Lower leg skin (tissue), 4 donors: ENCODE results near the gene SNX9. TPM values are rescaled to one million over a fixed set of nuclear protein-coding genes. Genes with fewer than 3 reads are reported as not detected.

ENCODE experiments used
- DNase-seq, 2 donors: peaks; one replicate each; pipeline ENCODE4 v3.0.0-alpha.2; 2019; ENCODE audit warnings: low spot score in 2 of 2
- H3K4me3 ChIP-seq: fragments of 200-600 bp; sonication (generic); 2 replicates; pipeline ENCODE4 v1.5.1; 2017; ENCODE audit warnings: mild to moderate bottlenecking, low read depth; ENCODE audit not compliant: poor library complexity, severe bottlenecking
- POLR2A ChIP-seq, 2 donors: fragments of 450-650 bp; IDR thresholded peaks; one replicate each; pipeline ENCODE4 v1.6.1; 2016 to 2017; ENCODE audit warnings: antibody characterized with exemption in 2 of 2, mild to moderate bottlenecking in 1 of 2, moderate library complexity in 1 of 2
- WGBS, 2 donors: methylation state at CpG; one replicate each; pipeline ENCODE4 v1.1.5; 2018; 5-methylcytosine and 5-hydroxymethylcytosine counted together
- intact Hi-C: fragments of 100-400 bp; cut with DNase I; formaldehyde crosslinking; loops from one replicate; pipeline ENCODE4 v1.15.0; 2023; ENCODE audit warnings: low total_unique reads
- total RNA-seq, 4 donors: library from RNA; depleted of rRNA; stranded (reverse); fragments of >200 nt; gene quantifications; one replicate each; pipeline ENCODE4 v1.1.0, GENCODE V29; 2016
- TF ChIP-seq, protein P1 (sequence below), 3 donors: fragments of 450-650 bp; IDR thresholded peaks; one replicate each; pipeline ENCODE4 v1.5.1; 2016; ENCODE audit warnings: antibody characterized with exemption in 3 of 3, mild to moderate bottlenecking in 3 of 3, moderate library complexity in 2 of 3

The SNX9 gene
- total RNA-seq, 4 donors from 2014 or later: 37.4 to 59.5 (median 46.7) TPM

DNA sequence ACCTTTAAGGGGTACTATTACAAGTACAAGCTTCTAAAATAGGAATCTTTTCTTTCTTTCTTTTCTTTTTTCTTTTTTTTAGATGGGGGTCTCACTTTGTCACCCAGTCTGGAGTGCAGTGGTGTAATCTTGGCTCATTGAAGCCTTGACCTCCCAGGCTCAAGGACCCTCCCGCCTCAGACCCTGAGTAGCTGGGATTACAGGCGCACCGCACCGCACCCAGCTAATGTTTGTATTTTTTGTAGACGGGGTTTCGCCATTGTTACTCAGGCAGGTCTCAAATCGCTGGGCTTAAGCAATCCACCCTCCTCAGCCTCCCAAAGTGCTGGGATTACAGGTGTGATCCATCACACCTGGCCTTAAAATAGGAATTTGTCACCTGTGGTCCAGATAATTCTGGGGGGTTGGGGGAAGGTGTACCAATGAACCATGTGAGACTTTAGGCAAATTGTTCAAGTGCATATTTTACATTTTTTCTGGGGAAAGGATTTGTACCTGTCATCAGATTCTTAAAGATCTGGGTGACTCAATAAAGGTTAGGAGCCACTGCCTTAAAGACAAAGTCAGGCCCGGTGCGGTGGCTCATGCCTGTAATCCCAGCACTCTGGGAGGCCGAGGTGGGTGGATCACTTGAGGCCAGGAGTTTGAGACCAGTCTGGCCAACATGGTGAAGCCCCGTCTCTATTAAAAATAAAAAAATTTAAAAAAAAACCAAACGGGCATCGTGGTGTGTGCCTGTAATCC lies 139.0 kb downstream of the SNX9 start:
- H3K4me3 ChIP-seq: no peak overlapping the region
- TF ChIP-seq POLR2A (IDR thresholded peaks at IDR 0.05): no peak
- TF ChIP-seq, protein P1, sequence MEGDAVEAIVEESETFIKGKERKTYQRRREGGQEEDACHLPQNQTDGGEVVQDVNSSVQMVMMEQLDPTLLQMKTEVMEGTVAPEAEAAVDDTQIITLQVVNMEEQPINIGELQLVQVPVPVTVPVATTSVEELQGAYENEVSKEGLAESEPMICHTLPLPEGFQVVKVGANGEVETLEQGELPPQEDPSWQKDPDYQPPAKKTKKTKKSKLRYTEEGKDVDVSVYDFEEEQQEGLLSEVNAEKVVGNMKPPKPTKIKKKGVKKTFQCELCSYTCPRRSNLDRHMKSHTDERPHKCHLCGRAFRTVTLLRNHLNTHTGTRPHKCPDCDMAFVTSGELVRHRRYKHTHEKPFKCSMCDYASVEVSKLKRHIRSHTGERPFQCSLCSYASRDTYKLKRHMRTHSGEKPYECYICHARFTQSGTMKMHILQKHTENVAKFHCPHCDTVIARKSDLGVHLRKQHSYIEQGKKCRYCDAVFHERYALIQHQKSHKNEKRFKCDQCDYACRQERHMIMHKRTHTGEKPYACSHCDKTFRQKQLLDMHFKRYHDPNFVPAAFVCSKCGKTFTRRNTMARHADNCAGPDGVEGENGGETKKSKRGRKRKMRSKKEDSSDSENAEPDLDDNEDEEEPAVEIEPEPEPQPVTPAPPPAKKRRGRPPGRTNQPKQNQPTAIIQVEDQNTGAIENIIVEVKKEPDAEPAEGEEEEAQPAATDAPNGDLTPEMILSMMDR (IDR thresholded peaks at IDR 0.05): no peak
- WGBS, 2 donors: 89% methylated on average over 13 of the region's 13 CpGs
- DNase-seq: peak in 1 of 2 donors; percentile 43
- intact Hi-C loops: no loop called here

DNA sequence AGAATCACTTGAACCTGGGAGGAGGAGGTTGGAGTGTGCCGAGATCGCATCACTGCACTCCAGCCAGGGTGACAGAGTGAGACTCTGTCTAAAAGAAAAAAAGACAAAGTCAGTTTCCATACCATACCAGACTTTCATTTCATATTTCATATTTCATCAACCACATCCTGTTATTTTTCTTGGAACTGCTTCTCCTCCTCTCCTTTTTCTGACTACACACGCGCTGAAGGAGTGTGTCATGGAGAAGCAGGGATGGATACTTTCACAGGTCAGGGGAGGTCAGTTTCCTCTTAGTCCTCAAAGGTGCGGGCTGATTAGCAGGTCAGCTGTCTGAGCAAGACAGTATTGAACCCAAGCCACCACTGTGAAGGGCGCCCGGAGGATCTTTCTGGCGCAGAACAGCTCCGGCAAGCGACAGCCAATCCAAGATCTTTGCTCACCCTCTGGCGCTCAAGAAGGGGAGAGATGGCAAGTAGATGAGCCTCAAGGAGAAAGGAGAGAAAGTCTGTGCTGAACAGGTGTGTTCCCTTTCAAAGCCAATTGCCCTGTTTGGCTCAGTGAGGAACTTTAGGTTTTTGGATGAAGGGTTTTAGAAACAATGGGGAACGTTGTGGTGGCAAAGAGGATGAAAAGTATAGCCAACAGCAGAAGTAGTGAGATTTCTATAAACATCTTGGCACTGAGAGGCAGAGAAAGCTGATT lies 139.7 kb downstream of the SNX9 start:
- intact Hi-C loops: no loop called here
- TF ChIP-seq, protein P1 (IDR thresholded peaks at IDR 0.05): no peak
- no peak for TF ChIP-seq POLR2A (IDR thresholded peaks at IDR 0.05)
- no peak overlapping the region for H3K4me3 ChIP-seq
- peak in 1 of 2 donors; percentile 71 for DNase-seq
- 69 to 78% methylated on average over 12 of the region's 12 CpGs for WGBS, 2 donors

DNA sequence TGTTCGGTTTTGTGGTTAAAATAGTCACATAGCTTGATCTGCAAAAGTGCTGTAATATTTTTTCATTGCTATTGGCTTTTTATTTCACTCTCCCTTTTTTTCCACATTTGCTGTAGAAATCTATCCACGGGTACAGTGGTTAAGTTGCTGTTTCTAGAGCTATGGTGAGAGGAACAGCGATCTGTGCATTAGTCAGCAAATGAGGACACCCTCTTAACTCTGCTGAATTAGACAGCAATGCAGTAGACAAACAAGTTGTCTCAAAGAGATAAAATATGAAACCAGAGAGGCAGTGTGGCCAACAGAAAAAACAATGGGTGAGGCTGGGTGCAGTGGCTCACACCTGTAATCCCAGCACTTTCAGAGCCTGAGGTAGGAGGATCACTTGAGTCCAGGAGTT lies 141.1 kb downstream of the SNX9 start:
- no peak for DNase-seq
- 71 to 83% methylated on average over 3 of the region's 3 CpGs for WGBS, 2 donors
- TF ChIP-seq, protein P1 (IDR thresholded peaks at IDR 0.05): no peak
- TF ChIP-seq POLR2A (IDR thresholded peaks at IDR 0.05): no peak
- no peak overlapping the region for H3K4me3 ChIP-seq
- intact Hi-C loops: no loop called here

DNA sequence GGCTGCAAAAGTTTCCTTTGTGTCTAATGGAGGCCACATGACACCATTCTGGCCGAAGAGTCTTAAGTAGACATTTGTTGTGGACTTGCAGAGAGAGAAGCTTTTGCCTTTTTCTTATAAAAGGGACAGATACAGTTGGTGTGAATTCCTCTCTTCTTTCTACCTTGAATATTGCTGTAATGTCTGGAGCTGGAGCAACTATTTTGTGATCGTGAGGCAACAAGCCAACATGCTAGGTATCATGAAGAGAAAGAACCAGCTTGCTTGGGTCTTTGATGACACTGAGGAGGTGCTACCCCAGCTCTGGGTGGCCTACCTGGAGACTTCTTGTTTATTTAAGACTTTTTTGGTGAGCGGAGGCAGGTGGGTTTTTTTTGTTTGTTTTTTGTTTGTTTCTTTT lies 142.3 kb downstream of the SNX9 start:
- H3K4me3 ChIP-seq: no peak overlapping the region
- 99 to 100% methylated on average over 3 of the region's 3 CpGs for WGBS, 2 donors
- intact Hi-C loops: no loop called here
- peak in 1 of 2 donors; percentile 14 for DNase-seq
- TF ChIP-seq, protein P1 (IDR thresholded peaks at IDR 0.05): no peak
- TF ChIP-seq POLR2A (IDR thresholded peaks at IDR 0.05): no peak

DNA sequence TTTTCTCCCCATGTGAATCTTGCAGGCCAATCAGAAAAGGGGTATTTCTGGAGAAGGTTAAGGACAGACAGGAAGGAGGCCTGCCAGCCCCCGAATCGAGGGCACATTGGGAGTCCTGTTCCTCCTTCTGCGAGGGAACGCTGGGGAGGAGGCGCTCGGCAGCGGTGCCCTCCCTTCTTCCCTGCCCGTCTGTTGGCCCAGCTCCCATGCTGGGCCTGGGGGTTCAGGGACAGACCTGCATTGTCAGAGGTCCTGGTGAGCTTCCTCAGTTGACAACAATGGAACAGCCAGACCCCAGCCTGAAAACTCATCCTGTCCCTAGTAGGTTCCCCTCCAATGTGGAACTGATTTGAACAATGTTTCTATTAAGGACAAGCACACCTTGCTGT lies 143.5 kb downstream of the SNX9 start:
- H3K4me3 ChIP-seq: no peak overlapping the region
- peak in 1 of 2 donors; percentile 50 for DNase-seq
- TF ChIP-seq, protein P1 (IDR thresholded peaks at IDR 0.05): no peak
- TF ChIP-seq POLR2A (IDR thresholded peaks at IDR 0.05): no peak
- intact Hi-C loops: no loop called here
- WGBS, 2 donors: 79 to 93% methylated on average over 8 of the region's 8 CpGs
